Ishikawa (cell line): ENCODE measurements around the gene FRS3.

Experiments used
- EGR1 ChIP-seq: IDR thresholded peaks from 2 replicates; pipeline ENCODE4 v1.6.1; 2012
- TF ChIP-seq, protein P1 (sequence below): IDR thresholded peaks from 2 replicates; pipeline ENCODE4 v1.6.1; 2012
- TF ChIP-seq, protein P2 (sequence below): IDR thresholded peaks from 2 replicates; pipeline ENCODE4 v1.6.1; 2012

DNA sequence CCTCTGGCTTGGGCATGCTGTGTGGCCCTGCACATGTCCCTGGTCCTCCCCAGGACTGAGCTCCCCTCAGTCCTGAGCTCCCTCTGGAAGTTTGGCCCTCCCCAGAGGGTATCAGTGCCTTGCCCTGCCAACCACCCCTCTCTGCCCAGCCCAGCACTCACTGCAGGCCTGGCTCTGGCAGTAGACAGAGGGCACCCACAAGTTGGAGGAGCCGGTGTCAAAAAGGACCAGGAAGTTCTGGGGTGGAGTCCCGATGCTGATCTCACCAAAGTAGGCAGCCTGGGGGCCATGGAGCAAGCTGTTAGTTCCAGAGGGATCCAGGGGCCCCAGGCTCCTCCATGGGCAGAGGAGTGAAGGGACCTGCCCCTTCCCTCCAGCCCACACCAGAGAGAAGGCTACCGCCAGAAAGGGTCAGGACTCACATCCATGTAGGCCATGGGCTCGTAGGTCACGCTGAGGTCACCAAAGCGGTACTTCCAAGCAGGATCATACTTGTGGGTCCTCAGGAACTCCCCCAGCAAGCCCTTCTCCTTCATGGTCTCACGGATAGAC is 35.4 kb downstream of the FRS3 start:
- TF ChIP-seq, protein P1, sequence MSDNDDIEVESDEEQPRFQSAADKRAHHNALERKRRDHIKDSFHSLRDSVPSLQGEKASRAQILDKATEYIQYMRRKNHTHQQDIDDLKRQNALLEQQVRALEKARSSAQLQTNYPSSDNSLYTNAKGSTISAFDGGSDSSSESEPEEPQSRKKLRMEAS = no peak
- TF ChIP-seq EGR1 = no peak
- TF ChIP-seq, protein P2, sequence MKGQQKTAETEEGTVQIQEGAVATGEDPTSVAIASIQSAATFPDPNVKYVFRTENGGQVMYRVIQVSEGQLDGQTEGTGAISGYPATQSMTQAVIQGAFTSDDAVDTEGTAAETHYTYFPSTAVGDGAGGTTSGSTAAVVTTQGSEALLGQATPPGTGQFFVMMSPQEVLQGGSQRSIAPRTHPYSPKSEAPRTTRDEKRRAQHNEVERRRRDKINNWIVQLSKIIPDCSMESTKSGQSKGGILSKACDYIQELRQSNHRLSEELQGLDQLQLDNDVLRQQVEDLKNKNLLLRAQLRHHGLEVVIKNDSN = no peak
